ENCODE measurements around the gene CEP89. TPM values are rescaled to one million over a fixed set of nuclear protein-coding genes. Genes with fewer than 3 reads are reported as not detected.
"Not testable (repeated sequence)": the region's sequence is repeated elsewhere in the genome, so short reads cannot be mapped to it uniquely, and the experiment has no call there.

The CEP89 gene
- total RNA-seq, 1 experiment from 2014 or later: 27.6 TPM

GRCh38 chr19:32832825-32833224, 138.9 kb downstream of the CEP89 start:
- H3K4me3 ChIP-seq (replicated peaks in 1 of 2; ENCODE audit: low read depth in 1 of 2, low read length in 2 of 2); H4K20me1 ChIP-seq (ENCODE audit: insufficient read depth); POLR2A ChIA-PET; H3K9ac ChIP-seq (ENCODE audit: low read length); H3K27me3 ChIP-seq (ENCODE audit: insufficient read depth, low read length); H3K4me1 ChIP-seq (ENCODE audit: control insufficient read depth in 1 of 2, insufficient read depth in 2 of 2, low read length in 2 of 2); H3K79me2 ChIP-seq (ENCODE audit: insufficient read depth, low read length); BruUV-seq (replicated peaks); H2AFZ ChIP-seq (ENCODE audit: low read depth, low read length, poor library complexity, severe bottlenecking); H3K27ac ChIP-seq (ENCODE audit: low read depth, low read length); intact Hi-C loops (cut with micrococcal nuclease); RAD21 ChIA-PET (ENCODE audit: low non-redundant PET in 1 of 2, low total read pairs in 2 of 2, uncharacterized antibody in 2 of 2, unreplicated experiment in 2 of 2); CTCF ChIA-PET; H3K9me2 ChIP-seq (ENCODE audit: insufficient read depth); ATAC-seq; H3K9me3 ChIP-seq (ENCODE audit: control insufficient read depth in 1 of 2, insufficient read depth in 1 of 2, low read depth in 1 of 2, low read length in 2 of 2); DNase-seq (ENCODE audit: low read depth, low spot score); H3K4me2 ChIP-seq (ENCODE audit: low read length); H3K36me3 ChIP-seq (ENCODE audit: control insufficient read depth in 1 of 2, insufficient read depth in 2 of 2, low read length in 2 of 2): not testable (repeated sequence)

GRCh38 chr19:32832094-32832493, 139.7 kb downstream of the CEP89 start:
- H3K27me3 ChIP-seq (ENCODE audit: insufficient read depth, low read length); H3K9me2 ChIP-seq (ENCODE audit: insufficient read depth); H3K36me3 ChIP-seq (ENCODE audit: control insufficient read depth in 1 of 2, insufficient read depth in 2 of 2, low read length in 2 of 2); POLR2A ChIA-PET; BruUV-seq (replicated peaks); H3K4me1 ChIP-seq (ENCODE audit: control insufficient read depth in 1 of 2, insufficient read depth in 2 of 2, low read length in 2 of 2); H2AFZ ChIP-seq (ENCODE audit: low read depth, low read length, poor library complexity, severe bottlenecking); H3K4me3 ChIP-seq (replicated peaks in 1 of 2; ENCODE audit: low read depth in 1 of 2, low read length in 2 of 2); H3K79me2 ChIP-seq (ENCODE audit: insufficient read depth, low read length); DNase-seq (ENCODE audit: low read depth, low spot score); intact Hi-C loops (cut with micrococcal nuclease); H4K20me1 ChIP-seq (ENCODE audit: insufficient read depth); H3K9ac ChIP-seq (ENCODE audit: low read length); ATAC-seq; H3K27ac ChIP-seq (ENCODE audit: low read depth, low read length); H3K4me2 ChIP-seq (ENCODE audit: low read length); CTCF ChIA-PET; H3K9me3 ChIP-seq (ENCODE audit: control insufficient read depth in 1 of 2, insufficient read depth in 1 of 2, low read depth in 1 of 2, low read length in 2 of 2); RAD21 ChIA-PET (ENCODE audit: low non-redundant PET in 1 of 2, low total read pairs in 2 of 2, uncharacterized antibody in 2 of 2, unreplicated experiment in 2 of 2): not testable (repeated sequence)

DNA sequence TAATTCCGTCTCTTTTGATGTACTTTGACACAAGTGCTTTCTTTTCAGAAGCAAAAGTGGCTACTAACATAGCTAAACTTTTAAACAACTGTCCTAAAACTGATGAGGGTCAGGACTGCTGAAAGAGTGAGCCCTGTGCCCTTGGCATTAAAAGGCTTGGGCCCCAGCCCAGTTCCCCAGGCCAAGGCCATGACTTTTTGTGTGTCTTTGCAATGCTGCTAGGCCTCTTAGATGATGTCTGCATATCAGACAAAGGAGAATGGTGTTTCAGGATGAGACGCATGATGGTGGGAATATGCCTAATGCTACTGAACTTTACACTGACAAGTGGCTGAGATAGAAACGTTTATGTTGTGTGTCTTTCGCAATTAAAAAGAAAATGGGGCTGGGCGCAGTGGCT, 140.1 kb downstream of the CEP89 start:
- intact Hi-C loops (cut with micrococcal nuclease): no loop called here
- Histone ChIP-seq H3K4me1 (ENCODE audit: control insufficient read depth in 1 of 2, insufficient read depth in 2 of 2, low read length in 2 of 2) (0 out of 4 replicates have a peak, but pooled peaks cover 2% of the 10 kb centered on the region in 2 experiments), H3K4me3 (replicated peaks in 1 of 2; ENCODE audit: low read depth in 1 of 2, low read length in 2 of 2) (no peak overlapping the region), H3K36me3 (ENCODE audit: control insufficient read depth in 1 of 2, insufficient read depth in 2 of 2, low read length in 2 of 2) (no peaks in the 10 kb centered on the region), H4K20me1 (ENCODE audit: insufficient read depth) (no peaks in the 10 kb centered on the region), H3K9me3 (ENCODE audit: control insufficient read depth in 1 of 2, insufficient read depth in 1 of 2, low read depth in 1 of 2, low read length in 2 of 2) (no peaks in the 10 kb centered on the region), H3K27ac (ENCODE audit: low read depth, low read length) (no peak overlapping the region), H3K27me3 (ENCODE audit: insufficient read depth, low read length) (no peaks in the 10 kb centered on the region), H3K79me2 (ENCODE audit: insufficient read depth, low read length) (no peaks in the 10 kb centered on the region), H3K9ac (ENCODE audit: low read length) (no peak overlapping the region), H3K4me2 (ENCODE audit: low read length) (no peak overlapping the region), H2AFZ (ENCODE audit: low read depth, low read length, poor library complexity, severe bottlenecking) (no peak overlapping the region), H3K9me2 (ENCODE audit: insufficient read depth) (no peaks in the 10 kb centered on the region)
- DNase-seq (ENCODE audit: low read depth, low spot score): no peak
- RAD21 ChIA-PET (ENCODE audit: low non-redundant PET in 1 of 2, low total read pairs in 2 of 2, uncharacterized antibody in 2 of 2, unreplicated experiment in 2 of 2): no interaction called here
- no TSS peak for BruUV-seq (replicated peaks)
- CTCF ChIA-PET: no interaction called here
- POLR2A ChIA-PET: no interaction called here
- TF ChIP-seq SRF (IDR thresholded peaks at IDR 0.05; ENCODE audit: low read depth): no peak
- TF ChIP-seq FOSL1 (IDR thresholded peaks at IDR 0.05; ENCODE audit: low read depth): no peak
- no peak for TF ChIP-seq EZH2phosphoT487 (IDR thresholded peaks at IDR 0.05; ENCODE audit: borderline replicate concordance)
- no peak for TF ChIP-seq CEBPB (IDR thresholded peaks at IDR 0.05; ENCODE audit: low read depth)
- no peak for TF ChIP-seq POLR2AphosphoS5 (IDR thresholded peaks at IDR 0.05; ENCODE audit: low read depth, low read length)
- TF ChIP-seq, protein P1, sequence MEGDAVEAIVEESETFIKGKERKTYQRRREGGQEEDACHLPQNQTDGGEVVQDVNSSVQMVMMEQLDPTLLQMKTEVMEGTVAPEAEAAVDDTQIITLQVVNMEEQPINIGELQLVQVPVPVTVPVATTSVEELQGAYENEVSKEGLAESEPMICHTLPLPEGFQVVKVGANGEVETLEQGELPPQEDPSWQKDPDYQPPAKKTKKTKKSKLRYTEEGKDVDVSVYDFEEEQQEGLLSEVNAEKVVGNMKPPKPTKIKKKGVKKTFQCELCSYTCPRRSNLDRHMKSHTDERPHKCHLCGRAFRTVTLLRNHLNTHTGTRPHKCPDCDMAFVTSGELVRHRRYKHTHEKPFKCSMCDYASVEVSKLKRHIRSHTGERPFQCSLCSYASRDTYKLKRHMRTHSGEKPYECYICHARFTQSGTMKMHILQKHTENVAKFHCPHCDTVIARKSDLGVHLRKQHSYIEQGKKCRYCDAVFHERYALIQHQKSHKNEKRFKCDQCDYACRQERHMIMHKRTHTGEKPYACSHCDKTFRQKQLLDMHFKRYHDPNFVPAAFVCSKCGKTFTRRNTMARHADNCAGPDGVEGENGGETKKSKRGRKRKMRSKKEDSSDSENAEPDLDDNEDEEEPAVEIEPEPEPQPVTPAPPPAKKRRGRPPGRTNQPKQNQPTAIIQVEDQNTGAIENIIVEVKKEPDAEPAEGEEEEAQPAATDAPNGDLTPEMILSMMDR (IDR thresholded peaks at IDR 0.05 in 2 of 3, conservative IDR thresholded peaks at IDR 0.05 in 1 of 3; ENCODE audit: borderline replicate concordance in 1 of 3, insufficient read depth in 1 of 3, low read depth in 2 of 3, low read length in 2 of 3): no peak
- TF ChIP-seq YY1 (IDR thresholded peaks at IDR 0.05; ENCODE audit: extremely low read depth, insufficient replicate concordance, low read depth, low read length): no peak
- no peak for TF ChIP-seq SP1 (IDR thresholded peaks at IDR 0.05; ENCODE audit: low read depth)
- no peak for TF ChIP-seq REST (IDR thresholded peaks at IDR 0.05; ENCODE audit: low read depth)
- ATAC-seq: no peak

Measured in HCT116 (cell line).